BJ (cell line): Measurements from ENCODE around the gene ADCY2. TPM values are rescaled to one million over a fixed set of nuclear protein-coding genes. Genes with fewer than 3 reads are reported as not detected.

Experiments used
- CTCF ChIA-PET: fragments of 350-600 bp; formaldehyde crosslinking; extraction: SDS; loops from one replicate; lab custom pipeline; 2021; ENCODE audit warnings: antibody characterized with exemption, inconsistent platforms; lab: Yijun Ruan, JAX
- POLR2A ChIA-PET: fragments of 300-600 bp; sonication (Branson Sonifier 250); formaldehyde crosslinking; extraction: SDS; loops from one replicate; lab custom pipeline; 2021; ENCODE audit warnings: antibody characterized with exemption; lab: Charles Lee
- DNase-seq: peaks from one replicate; pipeline ENCODE4 v3.0.0-alpha.2; 2011; ENCODE audit warnings: low read depth
- H3K27me3 ChIP-seq: 2 replicates; pipeline ENCODE4 v1.6.0; 2011; ENCODE audit warnings: low read length; ENCODE audit not compliant: control insufficient read depth, insufficient read depth
- H3K36me3 ChIP-seq: 2 replicates; pipeline ENCODE4 v1.5.1; 2011; ENCODE audit warnings: low read length; ENCODE audit not compliant: control insufficient read depth, insufficient read depth
- H3K4me3 ChIP-seq: 2 replicates; pipeline ENCODE4 v1.5.1; 2011; ENCODE audit warnings: low read depth, mild to moderate bottlenecking, control low read depth, low read length
- CTCF ChIP-seq: IDR thresholded peaks from 2 replicates; pipeline ENCODE4 v1.5.1; 2011; ENCODE audit warnings: low read depth, mild to moderate bottlenecking, control low read depth, inconsistent platforms, low read length, moderate library complexity; ENCODE audit not compliant: insufficient read depth
- polyA plus RNA-seq: library from polyadenylated mRNA; depleted of rRNA; stranded (reverse); fragments of >200 nt; gene quantifications from 2 replicates; pipeline ENCODE4 v1.2.3, GENCODE V29; 2011

Gene ADCY2
- polyA plus RNA-seq, 1 experiment = not detected

DNA sequence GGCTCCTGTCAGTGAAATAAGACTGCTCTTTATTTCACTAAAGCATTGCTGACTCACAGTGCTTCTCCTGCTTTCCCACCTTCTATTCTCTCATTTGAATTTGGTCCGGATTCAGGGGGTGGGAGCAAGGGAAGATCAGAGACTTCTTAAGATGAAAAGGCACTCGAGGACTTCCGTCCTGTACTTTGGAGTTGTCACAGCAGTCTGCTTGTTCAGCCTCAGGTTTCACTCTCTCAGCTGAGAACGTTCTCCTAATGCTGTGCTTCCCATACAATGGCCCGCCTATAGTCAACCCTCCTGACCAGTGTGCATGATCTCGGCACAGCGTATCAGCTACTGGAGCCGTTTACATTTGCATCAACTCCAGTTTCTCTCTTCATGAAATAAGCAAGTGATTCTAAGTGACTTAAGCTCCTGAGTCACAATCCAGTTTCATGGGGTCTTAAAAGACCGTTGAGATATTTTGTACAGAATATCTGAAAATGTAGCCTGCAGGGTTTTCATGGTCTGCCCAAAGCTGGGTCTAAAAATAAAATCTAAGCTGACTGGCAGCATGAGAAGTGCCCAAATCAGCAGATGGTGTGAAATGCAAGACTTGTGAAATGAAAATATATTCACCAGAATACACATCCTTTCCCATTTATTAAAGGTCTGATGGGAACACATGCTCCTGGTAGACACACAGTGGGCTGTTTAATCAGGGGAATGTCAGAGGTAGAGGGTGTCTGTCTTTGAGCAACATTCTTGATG lies 145.0 kb downstream of the ADCY2 start:
- DNase-seq = no peak
- no peaks in the 10 kb centered on the region for H3K36me3 ChIP-seq
- ChIA-PET CTCF (no interaction called here), POLR2A (no interaction called here)
- H3K27me3 ChIP-seq = no peaks in the 10 kb centered on the region; the same call in 1 of the 2 replicates
- no peak for TF ChIP-seq CTCF
- no peak overlapping the region for H3K4me3 ChIP-seq

- Histone ChIP-seq H3K4me3 (no peak overlapping the region), H3K27me3 (no peaks in the 10 kb centered on the region; the same call in 1 of the 2 replicates), H3K36me3 (no peaks in the 10 kb centered on the region)
- DNase-seq = no peak
- ChIA-PET CTCF (no interaction called here), POLR2A (no interaction called here)
- TF ChIP-seq CTCF = no peak
Measured at GRCh38 chr5:7541898-7542297, 146.0 kb downstream of the ADCY2 start.

DNA sequence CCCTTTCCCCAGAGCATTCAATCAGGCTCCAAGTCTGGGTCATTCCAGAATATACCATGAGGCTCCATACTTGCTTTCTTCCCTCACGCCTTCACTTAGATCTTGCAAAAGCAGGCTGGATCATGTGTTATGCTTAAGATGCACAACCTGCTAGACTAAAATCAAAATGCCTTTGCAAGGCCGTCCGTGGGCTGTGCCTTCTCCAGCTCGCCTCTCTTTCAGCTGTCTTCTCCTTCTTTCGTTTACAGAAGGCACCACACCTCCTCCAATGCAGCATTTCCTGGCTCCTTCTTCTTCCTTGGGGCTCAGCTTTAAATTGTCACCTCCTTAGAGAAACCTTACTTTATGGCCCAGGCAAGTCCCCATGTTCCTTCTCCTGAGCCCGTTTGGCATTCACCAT lies 150.6 kb downstream of the ADCY2 start:
- Histone ChIP-seq H3K4me3 (no peak overlapping the region), H3K36me3 (no peaks in the 10 kb centered on the region), H3K27me3 (no peaks in the 10 kb centered on the region)
- ChIA-PET CTCF (no interaction called here), POLR2A (no interaction called here)
- no peak for DNase-seq
- no peak for TF ChIP-seq CTCF

- POLR2A ChIA-PET = no interaction called here
- Histone ChIP-seq H3K27me3 (no peaks in the 10 kb centered on the region), H3K36me3 (no peaks in the 10 kb centered on the region), H3K4me3 (no peak overlapping the region)
- CTCF ChIA-PET = no interaction called here
- no peak for TF ChIP-seq CTCF
- no peak for DNase-seq
Measured at GRCh38 chr5:7548596-7548995, 152.7 kb downstream of the ADCY2 start.

DNA sequence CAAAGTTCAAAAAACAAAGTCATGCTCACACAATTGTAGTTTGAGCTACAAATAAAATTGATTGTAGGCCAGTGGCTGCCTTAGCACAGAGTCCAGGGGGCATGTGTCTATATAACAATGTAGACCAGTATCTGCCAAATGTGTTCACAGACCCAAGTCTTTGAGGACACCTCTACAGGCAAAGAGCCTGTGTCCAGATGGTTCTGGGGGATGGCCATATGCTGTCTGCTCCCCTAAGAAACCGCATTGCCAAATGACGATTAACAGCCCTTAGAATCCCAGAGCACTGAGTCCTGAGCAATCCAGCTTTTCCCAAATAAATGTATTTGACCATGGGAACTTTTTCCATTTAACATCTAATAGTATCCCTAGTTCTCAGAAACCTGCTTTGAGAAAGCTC lies 169.6 kb downstream of the ADCY2 start:
- Histone ChIP-seq H3K4me3 (no peak overlapping the region), H3K36me3 (no peaks in the 10 kb centered on the region), H3K27me3 (no peaks in the 10 kb centered on the region)
- ChIA-PET POLR2A (no interaction called here), CTCF (no interaction called here)
- no peak for DNase-seq
- TF ChIP-seq CTCF = no peak
